Activated B cell treated with CpG ODN at 0.5 μM for 24 hours (primary cell): ENCODE measurements around the gene POTEI. TPM values are rescaled to one million over a fixed set of nuclear protein-coding genes. Genes with fewer than 3 reads are reported as not detected.
"Not testable (repeated sequence)": the region's sequence is repeated elsewhere in the genome, so short reads cannot be mapped to it uniquely, and the experiment has no call there.

ENCODE experiments used
- ATAC-seq: fragments of 200-7000 bp; cut with Tn5 transposase; one replicate; pipeline ENCODE4 v1.10.0; 2021; ENCODE audit warnings: low read depth, mild to moderate bottlenecking, moderate library complexity
- CTCF ChIA-PET: fragments of 350-600 bp; sonication (Branson Sonifier 250); formaldehyde crosslinking; loops from one replicate; lab custom pipeline; 2021; ENCODE audit warnings: antibody characterized with exemption; lab: Charles Lee
- POLR2A ChIA-PET: fragments of 350-600 bp; sonication (Branson Sonifier 250); formaldehyde crosslinking; loops from one replicate; lab custom pipeline; 2021; ENCODE audit warnings: antibody characterized with exemption; lab: Charles Lee
- DNase-seq: peaks from one replicate; pipeline ENCODE4 v3.0.0; 2022
- H3K27ac Mint-ChIP-seq: one replicate; pipeline ENCODE4 v1.8.0; 2020; ENCODE audit warnings: mixed read lengths
- H3K27me3 Mint-ChIP-seq: one replicate; pipeline ENCODE4 v1.8.0; 2021; ENCODE audit warnings: mixed read lengths
- H3K36me3 Mint-ChIP-seq: one replicate; pipeline ENCODE4 v1.8.0; 2021; ENCODE audit warnings: low read depth, mixed read lengths
- H3K4me1 Mint-ChIP-seq: one replicate; pipeline ENCODE4 v1.8.0; 2021; ENCODE audit warnings: mixed read lengths
- H3K4me3 Mint-ChIP-seq: one replicate; pipeline ENCODE4 v1.8.0; 2020; ENCODE audit warnings: mild to moderate bottlenecking, mixed read lengths
- H3K9me3 Mint-ChIP-seq: one replicate; pipeline ENCODE4 v1.8.0; 2020; ENCODE audit warnings: mixed read lengths
- intact Hi-C: fragments of 100-400 bp; cut with micrococcal nuclease; formaldehyde crosslinking; loops from one replicate; pipeline ENCODE4 v1.15.1; 2024
- total RNA-seq: library from RNA; stranded (reverse); gene quantifications from 2 replicates; pipeline ENCODE4 v1.2.3, GENCODE V29; 2022

Gene POTEI
- total RNA-seq, 1 donor from 2014 or later, result not detected

GRCh38 chr2:130530212-130530611 lies 21.1 kb upstream of the POTEI start:
- H3K36me3 Mint-ChIP-seq, H3K4me3 Mint-ChIP-seq, intact Hi-C loops, H3K9me3 Mint-ChIP-seq, DNase-seq, H3K4me1 Mint-ChIP-seq, ATAC-seq, H3K27me3 Mint-ChIP-seq, H3K27ac Mint-ChIP-seq, POLR2A ChIA-PET, CTCF ChIA-PET: not testable (repeated sequence)

- DNase-seq, H3K4me1 Mint-ChIP-seq, H3K9me3 Mint-ChIP-seq, POLR2A ChIA-PET, H3K4me3 Mint-ChIP-seq, H3K27ac Mint-ChIP-seq, H3K27me3 Mint-ChIP-seq, H3K36me3 Mint-ChIP-seq, CTCF ChIA-PET, ATAC-seq, intact Hi-C loops: not testable (repeated sequence)
Measured at GRCh38 chr2:130529545-130529944, 20.4 kb upstream of the POTEI start.

GRCh38 chr2:130527365-130527967 lies 18.3 kb upstream of the POTEI start:
- H3K27me3 Mint-ChIP-seq, ATAC-seq, H3K9me3 Mint-ChIP-seq, H3K27ac Mint-ChIP-seq, POLR2A ChIA-PET, DNase-seq, H3K4me3 Mint-ChIP-seq, CTCF ChIA-PET, H3K4me1 Mint-ChIP-seq, H3K36me3 Mint-ChIP-seq, intact Hi-C loops: not testable (repeated sequence)

GRCh38 chr2:130522390-130522789 lies 13.3 kb upstream of the POTEI start:
- H3K4me1 Mint-ChIP-seq, H3K27me3 Mint-ChIP-seq, H3K36me3 Mint-ChIP-seq, ATAC-seq, H3K27ac Mint-ChIP-seq, POLR2A ChIA-PET, H3K4me3 Mint-ChIP-seq, DNase-seq, intact Hi-C loops, H3K9me3 Mint-ChIP-seq, CTCF ChIA-PET: not testable (repeated sequence)

GRCh38 chr2:130520992-130521391 lies 11.9 kb upstream of the POTEI start, which contains the start of gene CFC1B:
Gene CFC1B (plus strand): TSS chr2:130521222. CDS start chr2:130521485, 263 bp downstream.
- H3K4me3 Mint-ChIP-seq, H3K4me1 Mint-ChIP-seq, DNase-seq, POLR2A ChIA-PET, H3K36me3 Mint-ChIP-seq, H3K27me3 Mint-ChIP-seq, intact Hi-C loops, CTCF ChIA-PET, H3K9me3 Mint-ChIP-seq, ATAC-seq, H3K27ac Mint-ChIP-seq: not testable (repeated sequence)

- H3K27me3 Mint-ChIP-seq, DNase-seq, H3K36me3 Mint-ChIP-seq, ATAC-seq, H3K27ac Mint-ChIP-seq, CTCF ChIA-PET, H3K9me3 Mint-ChIP-seq, H3K4me1 Mint-ChIP-seq, POLR2A ChIA-PET, H3K4me3 Mint-ChIP-seq, intact Hi-C loops: not testable (repeated sequence)
Measured at GRCh38 chr2:130518516-130519106, 9.5 kb upstream of the POTEI start.

GRCh38 chr2:130511747-130512451 lies 2.8 kb upstream of the POTEI start:
- POLR2A ChIA-PET, DNase-seq, intact Hi-C loops, H3K27me3 Mint-ChIP-seq, H3K4me1 Mint-ChIP-seq, ATAC-seq, H3K4me3 Mint-ChIP-seq, H3K27ac Mint-ChIP-seq, H3K9me3 Mint-ChIP-seq, H3K36me3 Mint-ChIP-seq, CTCF ChIA-PET: not testable (repeated sequence)

- intact Hi-C loops, H3K27ac Mint-ChIP-seq, H3K4me1 Mint-ChIP-seq, H3K27me3 Mint-ChIP-seq, POLR2A ChIA-PET, DNase-seq, H3K36me3 Mint-ChIP-seq, H3K9me3 Mint-ChIP-seq, CTCF ChIA-PET, ATAC-seq, H3K4me3 Mint-ChIP-seq: not testable (repeated sequence)
Measured at GRCh38 chr2:130510807-130511746, 1.9 kb upstream of the POTEI start.

GRCh38 chr2:130491073-130491472 lies 18.1 kb downstream of the POTEI start:
- H3K9me3 Mint-ChIP-seq, intact Hi-C loops, H3K27me3 Mint-ChIP-seq, H3K27ac Mint-ChIP-seq, POLR2A ChIA-PET, H3K36me3 Mint-ChIP-seq, H3K4me1 Mint-ChIP-seq, H3K4me3 Mint-ChIP-seq, DNase-seq, ATAC-seq, CTCF ChIA-PET: not testable (repeated sequence)

- CTCF ChIA-PET, ATAC-seq, H3K36me3 Mint-ChIP-seq, H3K4me3 Mint-ChIP-seq, H3K4me1 Mint-ChIP-seq, H3K27ac Mint-ChIP-seq, H3K27me3 Mint-ChIP-seq, H3K9me3 Mint-ChIP-seq, POLR2A ChIA-PET, intact Hi-C loops, DNase-seq: not testable (repeated sequence)
Measured at GRCh38 chr2:130455413-130455812, 53.7 kb downstream of the POTEI start.

- H3K27ac Mint-ChIP-seq, POLR2A ChIA-PET, DNase-seq, CTCF ChIA-PET, ATAC-seq, H3K4me3 Mint-ChIP-seq, H3K4me1 Mint-ChIP-seq, H3K9me3 Mint-ChIP-seq, H3K36me3 Mint-ChIP-seq, H3K27me3 Mint-ChIP-seq, intact Hi-C loops: not testable (repeated sequence)
Measured at GRCh38 chr2:130454712-130455083, 54.4 kb downstream of the POTEI start.
